Choroid plexus epithelial cell (primary cell): ENCODE measurements around the gene LTBP1.
A peak's percentile ranks its signal among the peaks of the same experiment; 100 is the strongest.

Experiments used
- DNase-seq: peaks from one replicate; pipeline ENCODE4 v3.0.0-alpha.2; 2010; ENCODE audit warnings: low read depth
- H3K4me3 ChIP-seq: 2 replicates; pipeline ENCODE4 v1.5.1; 2011; ENCODE audit warnings: low read depth, mild to moderate bottlenecking, control low read depth, low read length, moderate library complexity
- TF ChIP-seq, protein P1 (sequence below): conservative IDR thresholded peaks from 2 replicates; pipeline ENCODE4 v1.5.1; 2011; ENCODE audit warnings: low read depth, mild to moderate bottlenecking, control low read depth, inconsistent platforms, low read length, moderate library complexity

The LTBP1 gene

DNA sequence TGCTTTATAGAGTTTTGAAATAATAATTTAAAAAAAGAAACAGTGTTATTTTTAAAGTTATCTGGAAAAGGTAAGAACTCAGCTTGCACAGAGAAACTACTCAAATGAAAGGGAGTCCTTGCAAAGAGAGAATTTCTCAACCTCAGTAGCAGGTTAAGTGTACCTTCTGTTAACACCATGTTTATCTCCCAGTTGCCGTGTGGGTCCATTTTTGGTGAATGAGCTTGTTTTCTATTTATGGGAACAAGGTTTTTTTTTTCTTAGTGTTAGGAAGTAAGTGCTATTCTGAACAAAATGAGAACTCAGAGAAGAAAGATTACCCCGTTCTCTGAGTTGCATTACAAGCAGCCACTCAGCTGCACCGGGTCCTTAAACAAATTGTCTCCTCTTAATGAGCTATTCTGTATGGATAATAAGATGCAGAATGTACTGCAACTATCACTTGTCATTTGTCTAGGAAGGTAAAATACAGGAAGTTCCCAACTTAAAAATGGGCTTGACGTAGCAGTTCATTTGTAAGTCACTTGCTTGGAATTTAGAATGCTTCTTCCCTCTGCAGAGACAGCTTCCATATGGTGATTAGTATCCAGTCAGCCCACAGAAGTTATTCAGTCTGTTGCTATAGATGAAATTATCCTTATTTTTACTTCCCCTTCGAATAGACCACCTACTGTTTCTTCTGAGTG lies 74.9 kb downstream of the LTBP1 start:
- TF ChIP-seq, protein P1, sequence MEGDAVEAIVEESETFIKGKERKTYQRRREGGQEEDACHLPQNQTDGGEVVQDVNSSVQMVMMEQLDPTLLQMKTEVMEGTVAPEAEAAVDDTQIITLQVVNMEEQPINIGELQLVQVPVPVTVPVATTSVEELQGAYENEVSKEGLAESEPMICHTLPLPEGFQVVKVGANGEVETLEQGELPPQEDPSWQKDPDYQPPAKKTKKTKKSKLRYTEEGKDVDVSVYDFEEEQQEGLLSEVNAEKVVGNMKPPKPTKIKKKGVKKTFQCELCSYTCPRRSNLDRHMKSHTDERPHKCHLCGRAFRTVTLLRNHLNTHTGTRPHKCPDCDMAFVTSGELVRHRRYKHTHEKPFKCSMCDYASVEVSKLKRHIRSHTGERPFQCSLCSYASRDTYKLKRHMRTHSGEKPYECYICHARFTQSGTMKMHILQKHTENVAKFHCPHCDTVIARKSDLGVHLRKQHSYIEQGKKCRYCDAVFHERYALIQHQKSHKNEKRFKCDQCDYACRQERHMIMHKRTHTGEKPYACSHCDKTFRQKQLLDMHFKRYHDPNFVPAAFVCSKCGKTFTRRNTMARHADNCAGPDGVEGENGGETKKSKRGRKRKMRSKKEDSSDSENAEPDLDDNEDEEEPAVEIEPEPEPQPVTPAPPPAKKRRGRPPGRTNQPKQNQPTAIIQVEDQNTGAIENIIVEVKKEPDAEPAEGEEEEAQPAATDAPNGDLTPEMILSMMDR = no peak
- no peak overlapping the region for H3K4me3 ChIP-seq
- peak; percentile 82 for DNase-seq

DNA sequence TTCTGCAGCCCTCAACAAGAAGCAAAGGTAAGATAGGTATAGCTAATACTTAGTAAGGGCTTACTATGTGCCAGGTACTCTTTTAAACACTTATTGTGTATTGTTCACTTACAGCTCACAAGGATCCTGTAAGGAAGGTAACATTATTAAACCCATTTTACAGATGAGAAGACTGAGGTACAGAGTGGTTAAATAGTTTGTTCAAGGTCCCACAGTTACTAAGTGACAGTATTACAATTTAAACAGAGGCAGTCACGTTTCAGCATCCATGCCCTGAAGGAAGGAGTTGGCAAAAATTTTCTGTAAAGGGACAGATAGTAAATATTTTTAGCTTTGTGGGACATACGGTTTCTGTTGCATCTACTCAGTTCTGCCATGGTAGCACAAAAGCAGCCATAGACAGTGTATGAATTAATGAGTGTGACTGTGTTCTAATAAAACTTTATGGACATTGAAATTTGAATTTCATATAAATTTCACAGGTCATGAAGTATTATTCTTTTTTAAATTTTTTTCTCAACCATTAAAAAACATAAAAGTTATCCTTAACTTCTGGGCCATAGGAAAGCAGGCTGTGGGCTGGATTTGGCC lies 75.7 kb downstream of the LTBP1 start:
- TF ChIP-seq, protein P1 = no peak
- H3K4me3 ChIP-seq = no peak overlapping the region
- DNase-seq = no peak

DNA sequence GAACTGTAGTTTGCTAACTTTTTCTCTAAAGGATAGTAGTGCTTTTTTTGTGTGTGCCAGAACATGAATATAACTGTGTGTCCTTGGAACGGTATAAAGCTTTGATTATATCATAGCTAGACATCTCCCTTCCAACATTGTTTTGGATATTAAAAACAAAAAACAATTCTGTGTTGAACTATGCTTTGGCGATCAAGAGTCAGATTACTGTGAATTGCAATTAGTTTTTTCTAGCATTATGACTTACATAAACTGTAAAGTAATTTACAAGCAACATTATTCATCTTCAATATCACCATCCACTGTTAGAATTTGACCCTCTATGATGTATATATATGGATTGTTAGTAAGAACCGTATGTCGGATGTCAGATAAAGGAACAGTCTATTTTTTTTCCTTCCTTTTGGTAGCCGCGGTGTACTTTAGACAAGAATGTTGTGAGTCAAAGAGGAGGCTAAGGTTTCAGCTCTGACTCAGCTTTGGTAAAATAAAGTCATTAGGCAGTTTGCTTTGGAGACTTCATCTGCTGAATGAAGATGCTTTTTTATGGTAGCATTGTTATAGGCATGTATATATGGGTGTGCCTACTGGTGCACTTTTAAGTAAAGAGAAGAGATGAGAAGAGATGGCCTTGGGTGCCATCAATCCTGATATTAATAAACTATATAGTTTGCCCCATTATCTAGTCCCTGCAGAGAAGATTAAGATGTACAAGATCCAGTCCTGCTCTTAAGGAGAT lies 76.4 kb downstream of the LTBP1 start:
- TF ChIP-seq, protein P1 = no peak
- peak; percentile 93 for DNase-seq
- H3K4me3 ChIP-seq = no peak overlapping the region

DNA sequence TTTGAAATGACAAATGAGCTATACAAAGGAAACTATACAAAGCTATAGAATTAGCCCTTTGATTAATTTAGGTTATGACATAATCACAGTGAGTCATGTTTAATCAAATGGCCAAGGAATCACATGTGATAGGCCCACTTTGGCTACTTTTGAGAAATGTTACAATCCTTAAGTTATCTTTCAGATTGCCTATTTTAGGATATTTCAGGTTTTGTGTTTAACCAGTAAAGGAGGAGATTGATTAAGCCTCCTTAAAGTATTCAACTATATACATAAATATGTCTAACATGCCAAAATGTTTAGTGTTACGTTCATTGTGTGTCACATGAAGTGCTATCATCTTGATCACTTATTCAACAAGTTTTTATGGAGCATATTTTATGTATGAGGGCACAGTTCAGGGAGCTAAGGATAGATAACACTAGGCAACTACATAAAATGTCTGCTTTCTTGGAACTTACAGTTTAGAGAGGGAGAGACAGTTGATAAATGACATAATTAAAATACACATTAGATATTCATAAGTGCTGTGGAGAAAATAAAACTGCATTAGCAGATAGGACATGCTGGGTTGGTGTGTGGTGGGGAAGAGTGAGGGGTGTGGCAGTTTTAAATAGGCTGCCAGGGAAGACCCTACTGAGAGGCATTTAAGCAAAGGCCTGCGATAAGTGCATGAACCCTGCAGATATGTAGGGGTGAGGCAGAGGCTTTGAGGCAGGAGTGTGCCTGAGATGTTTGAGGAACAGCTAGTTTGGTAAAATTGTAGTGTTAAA lies 77.2 kb downstream of the LTBP1 start:
- TF ChIP-seq, protein P1 = no peak
- DNase-seq = no peak

DNA sequence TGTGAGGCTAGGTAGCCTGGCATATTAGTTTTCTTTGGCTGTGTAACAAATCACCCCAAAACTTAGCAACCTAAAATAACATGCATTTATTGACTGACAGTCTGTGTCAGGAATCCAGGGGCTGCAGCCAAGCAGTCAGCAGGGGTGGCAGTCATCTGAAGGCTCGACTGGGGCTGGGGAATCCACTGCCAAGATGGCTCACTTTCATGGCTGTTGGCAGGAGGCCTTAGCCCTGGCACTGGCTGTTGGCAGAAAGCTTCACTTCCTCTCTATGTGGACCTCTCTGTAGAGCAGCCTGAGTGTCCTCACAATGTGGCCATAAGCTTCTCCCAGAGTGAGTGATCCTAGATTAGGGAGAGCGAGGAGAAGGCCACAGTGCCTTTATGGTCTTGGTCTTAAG lies 78.0 kb downstream of the LTBP1 start:
- no peak for DNase-seq
- no peak overlapping the region for H3K4me3 ChIP-seq
- TF ChIP-seq, protein P1 = no peak

More for the DNA sequence above, 77.2 kb downstream of the LTBP1 start:
- no peak overlapping the region for H3K4me3 ChIP-seq

DNA sequence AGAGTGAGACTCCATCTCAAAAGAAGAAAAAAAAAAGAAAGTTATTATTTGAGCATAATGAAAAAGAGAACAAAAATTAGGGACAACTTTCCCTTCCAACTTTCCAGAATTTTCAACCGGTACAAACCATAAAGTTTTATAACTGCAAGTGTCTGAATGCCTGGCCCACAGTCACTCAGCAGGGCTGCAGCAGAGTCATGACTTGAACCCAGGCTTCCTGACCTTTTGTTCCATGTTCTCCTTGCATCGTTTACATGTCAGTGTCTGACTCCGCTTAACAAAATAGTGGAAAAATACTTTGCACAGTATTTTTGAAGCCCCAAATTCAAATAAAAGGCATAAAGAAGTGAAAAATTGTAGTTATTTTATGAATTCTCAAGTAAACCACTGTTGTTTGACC lies 82.7 kb downstream of the LTBP1 start:
- DNase-seq = peak; percentile 77
- TF ChIP-seq, protein P1 = no peak
- no peak overlapping the region for H3K4me3 ChIP-seq
